Measurements from ENCODE around the gene PCNT. TPM values are rescaled to one million over a fixed set of nuclear protein-coding genes. Genes with fewer than 3 reads are reported as not detected.

Gene PCNT
- total and polyA plus RNA-seq, 2 of the 8 experiments (the other 6 are each of a cell fraction or from before 2014, with no cell fraction given) = 9.9 to 45.1 TPM

- no peak for TF ChIP-seq CTCF (IDR thresholded peaks at IDR 0.05; ENCODE audit: control extremely low read depth in 1 of 3, insufficient read depth in 1 of 3, low read depth in 1 of 3, low read length in 3 of 3)
- TF ChIP-seq ATF2 (IDR thresholded peaks at IDR 0.05; ENCODE audit: low read length) = 0 out of 2 replicates have a peak, but pooled peaks have one; percentile 27
- TF ChIP-seq POLR2A (IDR thresholded peaks at IDR 0.05; ENCODE audit: control extremely low read depth in 1 of 2, low read depth in 2 of 2, low read length in 2 of 2) = peak in 1 of 2 experiments; percentile 59; a peak in 1 of 3 replicates
- TF ChIP-seq ASH2L (IDR thresholded peaks at IDR 0.05; ENCODE audit: low read length) = peak; percentile 66
- no peak for TF ChIP-seq ATF3 (IDR thresholded peaks at IDR 0.05; ENCODE audit: insufficient read depth, low read depth, low read length)
- TF ChIP-seq JUN (IDR thresholded peaks at IDR 0.05; ENCODE audit: low read depth, low read length) = no peak
- TF ChIP-seq SUZ12 (IDR thresholded peaks at IDR 0.05; ENCODE audit: low read length) = peak; percentile 29; the same call in 1 of the 2 replicates
- no peak for TF ChIP-seq HDAC6 (IDR thresholded peaks at IDR 0.05; ENCODE audit: low read depth, low read length)
- TF ChIP-seq POLR2AphosphoS5 (IDR thresholded peaks at IDR 0.05; ENCODE audit: low read depth, low read length) = peak; percentile 34; the same call in 1 of the 2 replicates
- no peak for TF ChIP-seq JUND (IDR thresholded peaks at IDR 0.05; ENCODE audit: low read length)
- no peak for TF ChIP-seq CTBP2 (IDR thresholded peaks at IDR 0.05; ENCODE audit: borderline replicate concordance, insufficient read depth, insufficient read length, low read length)
- no peak for TF ChIP-seq USF2 (IDR thresholded peaks at IDR 0.05; ENCODE audit: low read length)
- no peak for TF ChIP-seq CHD1 (IDR thresholded peaks at IDR 0.05; ENCODE audit: low read depth, low read length)
- peak; percentile 62 for TF ChIP-seq E2F6 (IDR thresholded peaks at IDR 0.05)
- no peak for TF ChIP-seq SIRT6 (IDR thresholded peaks at IDR 0.05; ENCODE audit: low read length)
- TF ChIP-seq BCL11A (IDR thresholded peaks at IDR 0.05; ENCODE audit: low read depth in 2 of 2, low read length in 2 of 2) = no peak
- no peak for TF ChIP-seq BACH1 (IDR thresholded peaks at IDR 0.05; ENCODE audit: low read length)
These were observed 26.4 kb upstream of the PCNT start (continued) for GRCh38 chr21:46297338-46298271.
